ENCODE measurements around the gene NINJ2. TPM values are rescaled to one million over a fixed set of nuclear protein-coding genes. Genes with fewer than 3 reads are reported as not detected.

NINJ2 gene
- polyA plus RNA-seq, 2 of the 4 experiments (the other 2 are of a cell fraction): 0.76 to 1.2 TPM

- no peak for DNase-seq (ENCODE audit: low read depth in 1 of 2, low spot score in 1 of 2)
- TF ChIP-seq RFX5 (IDR thresholded peaks at IDR 0.05) (no peak), EHF (CRISPR knock-in tag; IDR thresholded peaks at IDR 0.05) (no peak), BCL3 (IDR thresholded peaks at IDR 0.05) (no peak), PHF8 (IDR thresholded peaks at IDR 0.05; ENCODE audit: borderline replicate concordance, low read depth) (no peak), POLR2AphosphoS2 (conservative IDR thresholded peaks at IDR 0.05; ENCODE audit: low read length) (no peak), POLR2A (IDR thresholded peaks at IDR 0.05; ENCODE audit: low read length) (no peak), HMGXB4 (CRISPR knock-in tag; IDR thresholded peaks at IDR 0.05; ENCODE audit: borderline replicate concordance) (no peak), CTCF (IDR thresholded peaks at IDR 0.05) (no peak), FOSB (CRISPR knock-in tag; IDR thresholded peaks at IDR 0.05) (no peak), ATOH8 (CRISPR knock-in tag; IDR thresholded peaks at IDR 0.05; ENCODE audit: low read depth) (no peak), ZSCAN20 (CRISPR knock-in tag; IDR thresholded peaks at IDR 0.05) (no peak), CBX8 (IDR thresholded peaks at IDR 0.05) (no peak), HOXB13 (CRISPR knock-in tag; IDR thresholded peaks at IDR 0.05; ENCODE audit: low read depth) (no peak), RAD21 (conservative IDR thresholded peaks at IDR 0.05 in 1 of 2, IDR thresholded peaks at IDR 0.05 in 1 of 2) (no peak)
- Histone ChIP-seq H3K9me3 (no peaks in the 10 kb centered on the region), H3K4me1 (no peaks in the 10 kb centered on the region), H3K4me3 (no peak overlapping the region), H3K4me2 (no peak overlapping the region), H3K27ac (no peak overlapping the region)
- POLR2A ChIA-PET: no interaction called here
- no peak for FAIRE-seq
- ATAC-seq: no peak
- 61% methylated on average over 8 of the region's 8 CpGs for WGBS (ENCODE audit: missing lambda C conversion rate)
- CTCF ChIA-PET: interaction anchor here (1.3 to 1.6 kb wide), 2 partner anchors 13 to 17 kb away, joined by 3 to 5 read pairs; no protein-coding TSS in a partner anchor
Measured at GRCh38 chr12:563250-563781, 99.9 kb downstream of the NINJ2 start.

GRCh38 chr12:562634-563033 is 100.6 kb downstream of the NINJ2 start:
- DNase-seq (ENCODE audit: low read depth in 1 of 2, low spot score in 1 of 2): no peak
- ATAC-seq: no peak
- ChIA-PET CTCF (interaction anchor here (0.7 kb wide), 1 partner anchor 189 kb away, joined by 3 read pairs; no protein-coding TSS in a partner anchor), POLR2A (no interaction called here)
- WGBS (ENCODE audit: missing lambda C conversion rate): 66% methylated on average over 9 of the region's 12 CpGs
- TF ChIP-seq HOXA7 (CRISPR knock-in tag; IDR thresholded peaks at IDR 0.05) (no peak), RAD21 (conservative IDR thresholded peaks at IDR 0.05 in 1 of 2, IDR thresholded peaks at IDR 0.05 in 1 of 2) (no peak), SMC3 (IDR thresholded peaks at IDR 0.05) (no peak), SREBF2 (IDR thresholded peaks at IDR 0.05) (no peak), ZFP36 (IDR thresholded peaks at IDR 0.05; ENCODE audit: borderline replicate concordance, partially characterized antibody) (no peak)
- H3K9me3 ChIP-seq: no peaks in the 10 kb centered on the region
- H3K27ac ChIP-seq: no peak overlapping the region
- no peak overlapping the region for H3K4me3 ChIP-seq
- no peak overlapping the region for H3K4me2 ChIP-seq
- FAIRE-seq: no peak
- H3K4me1 ChIP-seq: no peaks in the 10 kb centered on the region

Data from A549 (cell line).